HEK293 (cell line): ENCODE measurements around the gene THY1.
"Not testable (repeated sequence)": the region's sequence is repeated elsewhere in the genome, so short reads cannot be mapped to it uniquely, and the experiment has no call there.

Source experiments
- CTCF ChIA-PET: fragments of 350-600 bp; formaldehyde crosslinking; extraction: SDS; loops from one replicate; lab custom pipeline; 2021; ENCODE audit warnings: antibody characterized with exemption; lab: Yijun Ruan, JAX
- POLR2A ChIA-PET: fragments of 300-600 bp; formaldehyde crosslinking; extraction: SDS; loops from one replicate; lab custom pipeline; 2020; ENCODE audit warnings: antibody characterized with exemption, inconsistent platforms; lab: Yijun Ruan, JAX
- H3K27ac ChIP-seq: fragments of 200-500 bp; sonication (Bioruptor generic); 2 replicates; pipeline ENCODE4 v1.5.1; 2014; ENCODE audit warnings: low read depth, low read length, control low read depth, inconsistent platforms; ENCODE audit errors: extremely low read depth
- H3K36me3 ChIP-seq, 2 experiments: fragments of 200-500 bp in 1 of 2; sonication (Bioruptor generic) in 1 of 2; 1 replicate in 1 of 2; 2 replicates in 1 of 2; pipeline ENCODE4 v1.5.1; 2014 to 2017; ENCODE audit warnings: inconsistent platforms in 2 of 2, low read length in 2 of 2; ENCODE audit not compliant: control insufficient read depth in 2 of 2, insufficient read depth in 1 of 2
- H3K4me1 ChIP-seq: fragments of 200-500 bp; sonication (Bioruptor generic); 2 replicates; pipeline ENCODE4 v1.5.1; 2014; ENCODE audit warnings: mild to moderate bottlenecking, low read length, inconsistent platforms; ENCODE audit not compliant: control insufficient read depth, insufficient read depth
- H3K4me3 ChIP-seq: 2 replicates; pipeline ENCODE4 v1.5.1; 2011; ENCODE audit warnings: low read depth, mild to moderate bottlenecking, control low read depth, low read length, moderate library complexity
- H3K9me3 ChIP-seq: fragments of 200-500 bp; sonication (Bioruptor generic); 2 replicates; pipeline ENCODE4 v1.5.1; 2014; ENCODE audit warnings: low read depth, low read length, inconsistent platforms; ENCODE audit not compliant: control insufficient read depth, insufficient read depth
- MEIS1 ChIP-seq: sonication (generic); formaldehyde crosslinking; IDR thresholded peaks from 2 replicates; pipeline ENCODE4 v1.8.1; 2022; ENCODE audit warnings: missing genetic modification reagents, mild to moderate bottlenecking, borderline replicate concordance
- YY2 ChIP-seq: fragments of 450-650 bp; formaldehyde crosslinking; IDR thresholded peaks from 2 replicates; pipeline ENCODE4 v1.5.1; 2016; ENCODE audit warnings: missing biosample characterization, missing genetic modification characterization
- ZNF114 ChIP-seq: fragments of 450-650 bp; formaldehyde crosslinking; IDR thresholded peaks from 2 replicates; pipeline ENCODE4 v1.5.0; 2017; ENCODE audit warnings: missing biosample characterization, missing genetic modification characterization
- ZNF138 ChIP-seq: fragments of 450-650 bp; formaldehyde crosslinking; IDR thresholded peaks from 2 replicates; pipeline ENCODE4 v1.5.1; 2016; ENCODE audit warnings: missing biosample characterization, missing genetic modification characterization, borderline replicate concordance
- ZNF169 ChIP-seq: fragments of 450-650 bp; formaldehyde crosslinking; IDR thresholded peaks from 2 replicates; pipeline ENCODE4 v1.5.1; 2016; ENCODE audit warnings: missing biosample characterization, missing genetic modification characterization
- ZNF239 ChIP-seq: fragments of 450-650 bp; formaldehyde crosslinking; IDR thresholded peaks from 2 replicates; pipeline ENCODE4 v1.5.1; 2016; ENCODE audit warnings: missing biosample characterization, missing genetic modification characterization
- ZNF24 ChIP-seq: fragments of 450-650 bp; formaldehyde crosslinking; IDR thresholded peaks from 2 replicates; pipeline ENCODE4 v1.5.1; 2016; ENCODE audit warnings: missing biosample characterization, missing genetic modification characterization
- ZNF274 ChIP-seq, 2 experiments: fragments of 200-500 bp in 1 of 2; fragments of 450-650 bp in 1 of 2; sonication (Bioruptor generic) in 1 of 2; formaldehyde crosslinking in 1 of 2; IDR thresholded peaks; 2 replicates each; pipeline versions ENCODE4 v1.5.1 to v1.6.1; 2014 to 2016; ENCODE audit warnings: borderline replicate concordance in 1 of 2, inconsistent platforms in 1 of 2, low read length in 1 of 2, missing biosample characterization in 1 of 2, missing genetic modification characterization in 1 of 2
- ZNF311 ChIP-seq: fragments of 450-650 bp; formaldehyde crosslinking; IDR thresholded peaks from 2 replicates; pipeline ENCODE4 v1.5.1; 2017; ENCODE audit warnings: missing biosample characterization, missing genetic modification characterization, borderline replicate concordance
- ZNF354C ChIP-seq: fragments of 450-650 bp; formaldehyde crosslinking; IDR thresholded peaks from 2 replicates; pipeline ENCODE4 v1.5.1; 2016; ENCODE audit warnings: missing biosample characterization, missing genetic modification characterization, low read depth, borderline replicate concordance
- ZNF610 ChIP-seq: fragments of 450-650 bp; formaldehyde crosslinking; IDR thresholded peaks from 2 replicates; pipeline ENCODE4 v1.5.1; 2016; ENCODE audit warnings: missing biosample characterization, missing genetic modification characterization, borderline replicate concordance
- ZNF623 ChIP-seq: fragments of 450-650 bp; formaldehyde crosslinking; IDR thresholded peaks from 2 replicates; pipeline ENCODE4 v1.5.1; 2016; ENCODE audit warnings: missing biosample characterization, missing genetic modification characterization
- ZNF658 ChIP-seq: fragments of 450-650 bp; formaldehyde crosslinking; IDR thresholded peaks from 2 replicates; pipeline ENCODE4; 2016; ENCODE audit warnings: missing biosample characterization, missing genetic modification characterization
- ZNF670 ChIP-seq: fragments of 450-650 bp; formaldehyde crosslinking; IDR thresholded peaks from 2 replicates; pipeline ENCODE4 v1.5.1; 2016; ENCODE audit warnings: missing biosample characterization, missing genetic modification characterization, low read depth
- TF ChIP-seq, protein P1 (sequence below): fragments of 450-650 bp; formaldehyde crosslinking; IDR thresholded peaks from 2 replicates; pipeline ENCODE4 v1.5.1; 2016; ENCODE audit warnings: missing biosample characterization, missing genetic modification characterization, borderline replicate concordance
- TF ChIP-seq, protein P2 (sequence below): fragments of 450-650 bp; formaldehyde crosslinking; IDR thresholded peaks from 2 replicates; pipeline ENCODE4 v1.5.1; 2016; ENCODE audit warnings: missing biosample characterization, missing genetic modification characterization
- TF ChIP-seq, protein P3 (sequence below): fragments of 450-650 bp; formaldehyde crosslinking; IDR thresholded peaks from 2 replicates; pipeline ENCODE4 v1.5.1; 2017; ENCODE audit warnings: missing biosample characterization, missing genetic modification characterization
- TF ChIP-seq, protein P4 (sequence below): fragments of 450-650 bp; formaldehyde crosslinking; IDR thresholded peaks from 2 replicates; pipeline ENCODE4 v1.5.1; 2016; ENCODE audit warnings: missing biosample characterization, missing genetic modification characterization

Gene THY1

DNA sequence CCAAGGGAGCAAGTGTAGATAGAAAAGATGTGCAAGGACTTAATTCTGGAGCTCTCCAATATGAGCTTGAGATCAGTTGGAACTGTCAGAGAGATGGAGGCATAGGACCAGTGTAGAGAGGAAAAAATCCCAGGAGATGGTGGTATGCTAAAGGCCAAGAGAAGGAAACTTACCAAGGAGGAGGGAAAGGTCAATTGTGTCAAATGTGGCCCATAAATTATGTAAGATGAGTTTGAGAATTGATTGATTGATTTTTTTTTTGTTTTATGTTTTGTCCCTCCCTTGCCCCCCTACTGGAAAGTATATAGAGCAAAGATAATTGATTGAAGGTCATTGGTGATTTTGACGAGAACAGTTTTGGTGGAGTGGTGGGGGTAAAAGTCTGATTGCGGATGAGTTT, 38.6 kb downstream of the THY1 start:
- TF ChIP-seq ZNF670 (tag by site-specific recombination) (no peak), ZNF169 (tag by site-specific recombination) (no peak), ZNF623 (tag by site-specific recombination) (no peak), ZNF610 (tag by site-specific recombination) (no peak), MEIS1 (CRISPR knock-in tag) (no peak), ZNF114 (no peak), ZNF274 (IDR thresholded peaks at IDR 0.05; ENCODE audit: low read length) (no peak), ZNF274 (tag by site-specific recombination; IDR thresholded peaks at IDR 0.05; ENCODE audit: borderline replicate concordance) (no peak)
- TF ChIP-seq, protein P1, sequence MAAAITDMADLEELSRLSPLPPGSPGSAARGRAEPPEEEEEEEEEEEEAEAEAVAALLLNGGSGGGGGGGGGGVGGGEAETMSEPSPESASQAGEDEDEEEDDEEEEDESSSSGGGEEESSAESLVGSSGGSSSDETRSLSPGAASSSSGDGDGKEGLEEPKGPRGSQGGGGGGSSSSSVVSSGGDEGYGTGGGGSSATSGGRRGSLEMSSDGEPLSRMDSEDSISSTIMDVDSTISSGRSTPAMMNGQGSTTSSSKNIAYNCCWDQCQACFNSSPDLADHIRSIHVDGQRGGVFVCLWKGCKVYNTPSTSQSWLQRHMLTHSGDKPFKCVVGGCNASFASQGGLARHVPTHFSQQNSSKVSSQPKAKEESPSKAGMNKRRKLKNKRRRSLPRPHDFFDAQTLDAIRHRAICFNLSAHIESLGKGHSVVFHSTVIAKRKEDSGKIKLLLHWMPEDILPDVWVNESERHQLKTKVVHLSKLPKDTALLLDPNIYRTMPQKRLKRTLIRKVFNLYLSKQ: no peak
- TF ChIP-seq, protein P2, sequence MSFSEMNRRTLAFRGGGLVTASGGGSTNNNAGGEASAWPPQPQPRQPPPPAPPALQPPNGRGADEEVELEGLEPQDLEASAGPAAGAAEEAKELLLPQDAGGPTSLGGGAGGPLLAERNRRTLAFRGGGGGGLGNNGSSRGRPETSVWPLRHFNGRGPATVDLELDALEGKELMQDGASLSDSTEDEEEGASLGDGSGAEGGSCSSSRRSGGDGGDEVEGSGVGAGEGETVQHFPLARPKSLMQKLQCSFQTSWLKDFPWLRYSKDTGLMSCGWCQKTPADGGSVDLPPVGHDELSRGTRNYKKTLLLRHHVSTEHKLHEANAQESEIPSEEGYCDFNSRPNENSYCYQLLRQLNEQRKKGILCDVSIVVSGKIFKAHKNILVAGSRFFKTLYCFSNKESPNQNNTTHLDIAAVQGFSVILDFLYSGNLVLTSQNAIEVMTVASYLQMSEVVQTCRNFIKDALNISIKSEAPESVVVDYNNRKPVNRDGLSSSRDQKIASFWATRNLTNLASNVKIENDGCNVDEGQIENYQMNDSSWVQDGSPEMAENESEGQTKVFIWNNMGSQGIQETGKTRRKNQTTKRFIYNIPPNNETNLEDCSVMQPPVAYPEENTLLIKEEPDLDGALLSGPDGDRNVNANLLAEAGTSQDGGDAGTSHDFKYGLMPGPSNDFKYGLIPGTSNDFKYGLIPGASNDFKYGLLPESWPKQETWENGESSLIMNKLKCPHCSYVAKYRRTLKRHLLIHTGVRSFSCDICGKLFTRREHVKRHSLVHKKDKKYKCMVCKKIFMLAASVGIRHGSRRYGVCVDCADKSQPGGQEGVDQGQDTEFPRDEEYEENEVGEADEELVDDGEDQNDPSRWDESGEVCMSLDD (tag by site-specific recombination): no peak
- no peaks in the 10 kb centered on the region for H3K9me3 ChIP-seq
- no peaks in the 10 kb centered on the region for H3K4me1 ChIP-seq
- ChIA-PET CTCF (interaction anchor here (0.6 to 13.7 kb wide), 7 partner anchors 10 to 773 kb away, joined by 3 to 160 read pairs (median 5); partner anchors contain the start of gene RNF26), POLR2A (no interaction called here)
- H3K4me3 ChIP-seq: no peak overlapping the region
- H3K36me3 ChIP-seq: no peaks in the 10 kb centered on the region
- no peak overlapping the region for H3K27ac ChIP-seq

DNA sequence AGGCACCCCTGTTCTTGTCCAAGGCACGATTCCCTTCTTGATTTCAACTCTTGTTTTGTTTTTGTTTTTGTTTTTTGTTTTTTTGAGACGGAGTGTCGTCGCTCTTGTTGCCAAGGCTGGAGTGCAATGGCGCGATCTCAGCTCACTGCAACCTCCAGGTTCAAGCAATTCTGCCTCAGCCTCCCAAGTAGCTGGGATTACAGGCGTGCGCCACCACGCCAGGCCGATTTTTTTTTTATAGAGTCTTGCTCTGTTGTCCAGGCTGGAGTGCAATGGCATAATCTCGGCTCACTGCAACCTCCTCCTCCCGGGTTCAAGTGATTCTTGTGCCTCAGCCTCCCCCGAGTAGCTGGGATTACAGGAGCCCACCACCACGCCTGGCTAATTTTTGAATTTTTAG, 40.5 kb downstream of the THY1 start:
- H3K4me1 ChIP-seq, H3K27ac ChIP-seq, H3K4me3 ChIP-seq, POLR2A ChIA-PET, H3K9me3 ChIP-seq, H3K36me3 ChIP-seq: not testable (repeated sequence)
- CTCF ChIA-PET: interaction anchor here (0.6 to 13.7 kb wide), 10 partner anchors 8 to 1083 kb away, joined by 3 to 160 read pairs (median 4); partner anchors contain the start of genes NECTIN1 and RNF26

DNA sequence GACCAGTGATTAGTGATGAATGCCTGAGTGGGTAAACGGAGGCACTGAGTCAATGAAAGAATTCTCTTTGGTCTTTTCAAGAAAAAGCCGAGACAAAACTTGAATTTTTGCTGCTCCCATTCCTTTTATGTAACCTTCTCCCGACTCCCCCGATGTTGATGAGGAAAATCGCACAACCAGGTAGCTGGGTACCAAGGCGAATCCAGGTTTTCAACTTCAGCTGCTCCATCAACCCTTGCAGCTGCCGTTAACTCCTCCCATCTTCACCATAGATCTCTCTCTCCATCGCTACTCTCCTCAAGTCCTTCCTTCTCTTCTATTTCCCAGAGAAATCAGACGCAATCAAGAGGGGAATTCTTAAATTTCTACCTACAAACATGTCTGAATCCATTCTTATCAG, 40.9 kb downstream of the THY1 start:
- H3K36me3 ChIP-seq: no peaks in the 10 kb centered on the region
- peak overlapping the region; percentile 41 for H3K4me3 ChIP-seq
- POLR2A ChIA-PET: no interaction called here
- no peaks in the 10 kb centered on the region; the same call in 1 of the 2 replicates for H3K4me1 ChIP-seq
- CTCF ChIA-PET: interaction anchor here (0.6 to 13.7 kb wide), 8 partner anchors 21 to 1082 kb away, joined by 3 to 160 read pairs (median 4); partner anchors contain the start of genes NECTIN1 and RNF26
- TF ChIP-seq ZNF658 (tag by site-specific recombination) (no peak), YY2 (tag by site-specific recombination) (no peak), ZNF354C (tag by site-specific recombination) (no peak), ZNF311 (tag by site-specific recombination) (no peak), ZNF138 (tag by site-specific recombination) (no peak), ZNF24 (tag by site-specific recombination) (no peak), ZNF239 (tag by site-specific recombination) (no peak)
- TF ChIP-seq, protein P3, sequence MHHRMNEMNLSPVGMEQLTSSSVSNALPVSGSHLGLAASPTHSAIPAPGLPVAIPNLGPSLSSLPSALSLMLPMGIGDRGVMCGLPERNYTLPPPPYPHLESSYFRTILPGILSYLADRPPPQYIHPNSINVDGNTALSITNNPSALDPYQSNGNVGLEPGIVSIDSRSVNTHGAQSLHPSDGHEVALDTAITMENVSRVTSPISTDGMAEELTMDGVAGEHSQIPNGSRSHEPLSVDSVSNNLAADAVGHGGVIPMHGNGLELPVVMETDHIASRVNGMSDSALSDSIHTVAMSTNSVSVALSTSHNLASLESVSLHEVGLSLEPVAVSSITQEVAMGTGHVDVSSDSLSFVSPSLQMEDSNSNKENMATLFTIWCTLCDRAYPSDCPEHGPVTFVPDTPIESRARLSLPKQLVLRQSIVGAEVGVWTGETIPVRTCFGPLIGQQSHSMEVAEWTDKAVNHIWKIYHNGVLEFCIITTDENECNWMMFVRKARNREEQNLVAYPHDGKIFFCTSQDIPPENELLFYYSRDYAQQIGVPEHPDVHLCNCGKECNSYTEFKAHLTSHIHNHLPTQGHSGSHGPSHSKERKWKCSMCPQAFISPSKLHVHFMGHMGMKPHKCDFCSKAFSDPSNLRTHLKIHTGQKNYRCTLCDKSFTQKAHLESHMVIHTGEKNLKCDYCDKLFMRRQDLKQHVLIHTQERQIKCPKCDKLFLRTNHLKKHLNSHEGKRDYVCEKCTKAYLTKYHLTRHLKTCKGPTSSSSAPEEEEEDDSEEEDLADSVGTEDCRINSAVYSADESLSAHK: no peak
- TF ChIP-seq, protein P4, sequence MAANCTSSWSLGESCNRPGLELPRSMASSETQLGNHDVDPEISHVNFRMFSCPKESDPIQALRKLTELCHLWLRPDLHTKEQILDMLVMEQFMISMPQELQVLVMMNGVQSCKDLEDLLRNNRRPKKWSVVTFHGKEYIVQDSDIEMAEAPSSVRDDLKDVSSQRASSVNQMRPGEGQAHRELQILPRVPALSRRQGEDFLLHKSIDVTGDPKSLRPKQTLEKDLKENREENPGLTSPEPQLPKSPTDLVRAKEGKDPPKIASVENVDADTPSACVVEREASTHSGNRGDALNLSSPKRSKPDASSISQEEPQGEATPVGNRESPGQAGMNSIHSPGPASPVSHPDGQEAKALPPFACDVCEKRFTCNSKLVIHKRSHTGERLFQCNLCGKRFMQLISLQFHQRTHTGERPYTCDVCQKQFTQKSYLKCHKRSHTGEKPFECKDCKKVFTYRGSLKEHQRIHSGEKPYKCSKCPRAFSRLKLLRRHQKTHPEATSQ (tag by site-specific recombination): no peak
- no peak overlapping the region for H3K27ac ChIP-seq
- no peaks in the 10 kb centered on the region for H3K9me3 ChIP-seq
